HepG2 (cell line): ENCODE measurements around the gene TUBA4A. TPM values are rescaled to one million over a fixed set of nuclear protein-coding genes. Genes with fewer than 3 reads are reported as not detected.

Experiments
- ADNP ChIP-seq: sonication (generic); formaldehyde crosslinking; IDR thresholded peaks from 2 replicates; pipeline ENCODE4 v1.4.0; 2020; ENCODE audit warnings: missing genetic modification reagents
- MBD4 ChIP-seq: IDR thresholded peaks from 2 replicates; pipeline ENCODE4 v1.6.1; 2012; ENCODE audit warnings: low read length, inconsistent platforms, borderline replicate concordance
- RBFOX2 ChIP-seq: fragments of 200-400 bp; formaldehyde crosslinking; IDR thresholded peaks from 2 replicates; pipeline ENCODE4 v1.6.1; 2017; ENCODE audit warnings: low read depth, mild to moderate bottlenecking, low read length
- STAT6 ChIP-seq: sonication (generic); formaldehyde crosslinking; IDR thresholded peaks from 2 replicates; pipeline ENCODE4 v1.4.0; 2020; ENCODE audit warnings: missing genetic modification reagents, mild to moderate bottlenecking, borderline replicate concordance
- ZBTB10 ChIP-seq: sonication (generic); formaldehyde crosslinking; IDR thresholded peaks from 2 replicates; pipeline ENCODE4 v1.4.0; 2020; ENCODE audit warnings: missing genetic modification reagents, borderline replicate concordance
- ZBTB49 ChIP-seq: sonication (generic); formaldehyde crosslinking; IDR thresholded peaks from 2 replicates; pipeline ENCODE4 v1.4.0; 2020; ENCODE audit warnings: missing genetic modification reagents, borderline replicate concordance
- ZNF34 ChIP-seq: sonication (generic); formaldehyde crosslinking; IDR thresholded peaks from 2 replicates; pipeline ENCODE4 v1.4.0; 2020; ENCODE audit warnings: mild to moderate bottlenecking, missing genetic modification reagents, borderline replicate concordance
- ZNF468 ChIP-seq: sonication (generic); formaldehyde crosslinking; IDR thresholded peaks from 2 replicates; pipeline ENCODE4 v1.8.0; 2022; ENCODE audit warnings: mild to moderate bottlenecking, moderate library complexity, missing genetic modification reagents
- ZNF512B ChIP-seq: sonication (generic); formaldehyde crosslinking; IDR thresholded peaks from 2 replicates; pipeline ENCODE4 v1.5.1; 2020; ENCODE audit warnings: missing genetic modification reagents, mild to moderate bottlenecking, borderline replicate concordance
- ZNF674 ChIP-seq: sonication (generic); formaldehyde crosslinking; IDR thresholded peaks from 2 replicates; pipeline ENCODE4 v1.5.0; 2020; ENCODE audit warnings: low read depth, mild to moderate bottlenecking, missing genetic modification reagents
- ZNF83 ChIP-seq: sonication (generic); formaldehyde crosslinking; IDR thresholded peaks from 2 replicates; pipeline ENCODE4 v1.4.0; 2020; ENCODE audit warnings: missing genetic modification reagents, mild to moderate bottlenecking, borderline replicate concordance
- polyA plus RNA-seq, 8 experiments: library from polyadenylated mRNA; depleted of rRNA in 3 of 8; stranded (reverse) in 7 of 8; unstranded in 1 of 8; fragments of >200 nt; fragmentation: Illumina TruSeq in 4 of 8; extraction: Trizol in 4 of 8; gene quantifications; 2 replicates each; pipeline versions ENCODE4 v1.2.1 to v1.2.3, GENCODE V29; 2011 to 2016; ENCODE audit warnings: low read depth in 4 of 8, missing spikeins in 1 of 8, mixed read lengths in 1 of 8; ENCODE audit not compliant: insufficient read depth in 1 of 8
- total RNA-seq, 5 experiments: library from RNA; depleted of rRNA; stranded (reverse); fragments of >200 nt; fragmentation: Illumina TruSeq; extraction: Trizol; gene quantifications; 2 replicates each; pipeline ENCODE4 v1.2.3, GENCODE V29; 2016; ENCODE audit warnings: low read depth in 1 of 5
- TF ChIP-seq, protein P1 (sequence below): sonication (generic); formaldehyde crosslinking; IDR thresholded peaks from 2 replicates; pipeline ENCODE4 v1.4.0; 2020; ENCODE audit warnings: missing genetic modification reagents, low read depth, mild to moderate bottlenecking, borderline replicate concordance
- TF ChIP-seq, protein P2 (sequence below): IDR thresholded peaks from 2 replicates; pipeline ENCODE4 v1.6.1; 2018; ENCODE audit warnings: missing genetic modification reagents
- TF ChIP-seq, protein P3 (sequence below): sonication (generic); formaldehyde crosslinking; IDR thresholded peaks from 2 replicates; pipeline ENCODE4 v1.5.0; 2020; ENCODE audit warnings: mild to moderate bottlenecking, low read depth, missing genetic modification reagents, borderline replicate concordance

TUBA4A gene
- total and polyA plus RNA-seq, 2 of the 13 experiments (the other 11 are each of a cell fraction or from before 2014, with no cell fraction given), result 1.3 to 12.7 TPM

GRCh38 chr2:219228911-219229304, 24.8 kb downstream of the TUBA4A start (continued):
- TF ChIP-seq ZBTB10 (no peak; the same call in 1 of the 2 replicates), ZNF83 (CRISPR knock-in tag) (no peak), ZNF34 (CRISPR knock-in tag) (no peak), STAT6 (CRISPR knock-in tag) (no peak), ZNF468 (CRISPR knock-in tag) (no peak), ADNP (CRISPR knock-in tag) (no peak), RBFOX2 (no peak), MBD4 (no peak), ZNF512B (CRISPR knock-in tag) (no peak), ZBTB49 (CRISPR knock-in tag) (no peak), ZNF674 (CRISPR knock-in tag) (no peak)
- TF ChIP-seq, protein P1, sequence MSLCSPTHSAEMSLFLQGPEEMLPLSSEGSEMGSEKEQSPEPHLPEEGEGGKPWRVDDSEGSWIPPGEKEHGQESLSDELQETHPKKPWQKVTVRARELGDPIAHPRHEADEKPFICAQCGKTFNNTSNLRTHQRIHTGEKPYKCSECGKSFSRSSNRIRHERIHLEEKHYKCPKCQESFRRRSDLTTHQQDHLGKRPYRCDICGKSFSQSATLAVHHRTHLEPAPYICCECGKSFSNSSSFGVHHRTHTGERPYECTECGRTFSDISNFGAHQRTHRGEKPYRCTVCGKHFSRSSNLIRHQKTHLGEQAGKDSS (CRISPR knock-in tag), result no peak
- TF ChIP-seq, protein P2, sequence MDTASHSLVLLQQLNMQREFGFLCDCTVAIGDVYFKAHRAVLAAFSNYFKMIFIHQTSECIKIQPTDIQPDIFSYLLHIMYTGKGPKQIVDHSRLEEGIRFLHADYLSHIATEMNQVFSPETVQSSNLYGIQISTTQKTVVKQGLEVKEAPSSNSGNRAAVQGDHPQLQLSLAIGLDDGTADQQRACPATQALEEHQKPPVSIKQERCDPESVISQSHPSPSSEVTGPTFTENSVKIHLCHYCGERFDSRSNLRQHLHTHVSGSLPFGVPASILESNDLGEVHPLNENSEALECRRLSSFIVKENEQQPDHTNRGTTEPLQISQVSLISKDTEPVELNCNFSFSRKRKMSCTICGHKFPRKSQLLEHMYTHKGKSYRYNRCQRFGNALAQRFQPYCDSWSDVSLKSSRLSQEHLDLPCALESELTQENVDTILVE (CRISPR knock-in tag), result no peak
- TF ChIP-seq, protein P3, sequence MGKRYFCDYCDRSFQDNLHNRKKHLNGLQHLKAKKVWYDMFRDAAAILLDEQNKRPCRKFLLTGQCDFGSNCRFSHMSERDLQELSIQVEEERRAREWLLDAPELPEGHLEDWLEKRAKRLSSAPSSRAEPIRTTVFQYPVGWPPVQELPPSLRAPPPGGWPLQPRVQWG, result no peak
